ENCODE data around the gene TIMM22.

The TIMM22 gene

GRCh38 chr17:1002771-1003555 lies 6.0 kb downstream of the TIMM22 start:
- DNase-seq = no peak

GRCh38 chr17:1003633-1003971 lies 6.7 kb downstream of the TIMM22 start:
- no peak for DNase-seq

- DNase-seq = no peak
Observed at GRCh38 chr17:1003972-1004768, 7.2 kb downstream of the TIMM22 start.

GRCh38 chr17:1004769-1005295 lies 7.9 kb downstream of the TIMM22 start:
- DNase-seq = no peak

GRCh38 chr17:1005361-1005946 lies 8.5 kb downstream of the TIMM22 start:
- no peak for DNase-seq

GRCh38 chr17:1006054-1006453 lies 9.1 kb downstream of the TIMM22 start:
- no peak for DNase-seq

GRCh38 chr17:1007310-1008007 lies 10.5 kb downstream of the TIMM22 start:
- no peak for DNase-seq

- DNase-seq = no peak
Observed at GRCh38 chr17:1008008-1008761, 11.3 kb downstream of the TIMM22 start.

GRCh38 chr17:1009229-1010085 lies 12.5 kb downstream of the TIMM22 start:
- DNase-seq = no peak

GRCh38 chr17:1010086-1010450 lies 13.1 kb downstream of the TIMM22 start:
- DNase-seq = no peak

- DNase-seq = no peak
Observed at GRCh38 chr17:1010586-1010985, 13.7 kb downstream of the TIMM22 start.

- no peak for DNase-seq
Observed at GRCh38 chr17:1011138-1011537, 14.2 kb downstream of the TIMM22 start.

GRCh38 chr17:1011760-1012735 lies 15.1 kb downstream of the TIMM22 start:
- no peak for DNase-seq

GRCh38 chr17:1012823-1013728 lies 16.1 kb downstream of the TIMM22 start:
- DNase-seq = no peak

- DNase-seq = no peak
Observed at GRCh38 chr17:1013729-1014090, 16.8 kb downstream of the TIMM22 start.

GRCh38 chr17:1018547-1018946 lies 21.6 kb downstream of the TIMM22 start:
- DNase-seq = no peak

- DNase-seq = no peak
Observed at GRCh38 chr17:1019451-1019850, 22.5 kb downstream of the TIMM22 start.

GRCh38 chr17:1021147-1021546 lies 24.2 kb downstream of the TIMM22 start:
- no peak for DNase-seq
